HG03064 (cell line): ENCODE data around the gene HERPUD1.
"Not testable (repeated sequence)": the region's sequence is repeated elsewhere in the genome, so short reads cannot be mapped to it uniquely, and the experiment has no call there.

Source experiments
- ATAC-seq: cut with Tn5 transposase; IDR thresholded peaks from one replicate; pipeline ENCODE4 v1.9.1; 2021; ENCODE audit warnings: low read depth; ENCODE audit not compliant: unreplicated experiment

The HERPUD1 gene

GRCh38 chr16:56953006-56953405 lies 21.1 kb downstream of the HERPUD1 start:
- ATAC-seq: no peak

GRCh38 chr16:56956076-56956475 lies 24.1 kb downstream of the HERPUD1 start:
- ATAC-seq: no peak

DNA sequence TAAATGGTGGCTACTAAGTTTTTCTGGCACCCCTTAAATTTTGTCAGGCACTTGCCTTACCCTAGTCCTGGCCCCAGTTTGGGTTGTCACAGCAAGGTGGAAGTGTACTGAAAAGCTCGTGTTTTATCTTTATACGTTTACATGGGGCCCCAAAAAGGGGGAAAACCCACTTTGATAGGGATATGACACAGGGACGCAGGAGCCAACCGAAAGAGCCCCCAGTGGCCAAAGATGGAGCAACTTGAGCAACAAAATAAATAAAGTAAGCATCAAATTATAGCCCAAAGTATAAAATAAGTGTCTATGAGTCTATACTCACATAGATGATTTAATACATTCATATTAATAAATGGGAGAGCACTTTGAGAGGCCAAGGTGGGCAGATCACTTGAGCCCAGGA lies 24.8 kb downstream of the HERPUD1 start:
- no peak for ATAC-seq

- ATAC-seq: no peak
Measured at GRCh38 chr16:56960681-56961281, 28.8 kb downstream of the HERPUD1 start.

GRCh38 chr16:56961386-56961785 lies 29.4 kb downstream of the HERPUD1 start:
- ATAC-seq: no peak

GRCh38 chr16:56961851-56962281 lies 29.9 kb downstream of the HERPUD1 start, which contains the start of gene CETP:
Gene CETP (plus strand): TSS chr16:56961950. CDS start chr16:56961980, 30 bp downstream.
- no peak for ATAC-seq

DNA sequence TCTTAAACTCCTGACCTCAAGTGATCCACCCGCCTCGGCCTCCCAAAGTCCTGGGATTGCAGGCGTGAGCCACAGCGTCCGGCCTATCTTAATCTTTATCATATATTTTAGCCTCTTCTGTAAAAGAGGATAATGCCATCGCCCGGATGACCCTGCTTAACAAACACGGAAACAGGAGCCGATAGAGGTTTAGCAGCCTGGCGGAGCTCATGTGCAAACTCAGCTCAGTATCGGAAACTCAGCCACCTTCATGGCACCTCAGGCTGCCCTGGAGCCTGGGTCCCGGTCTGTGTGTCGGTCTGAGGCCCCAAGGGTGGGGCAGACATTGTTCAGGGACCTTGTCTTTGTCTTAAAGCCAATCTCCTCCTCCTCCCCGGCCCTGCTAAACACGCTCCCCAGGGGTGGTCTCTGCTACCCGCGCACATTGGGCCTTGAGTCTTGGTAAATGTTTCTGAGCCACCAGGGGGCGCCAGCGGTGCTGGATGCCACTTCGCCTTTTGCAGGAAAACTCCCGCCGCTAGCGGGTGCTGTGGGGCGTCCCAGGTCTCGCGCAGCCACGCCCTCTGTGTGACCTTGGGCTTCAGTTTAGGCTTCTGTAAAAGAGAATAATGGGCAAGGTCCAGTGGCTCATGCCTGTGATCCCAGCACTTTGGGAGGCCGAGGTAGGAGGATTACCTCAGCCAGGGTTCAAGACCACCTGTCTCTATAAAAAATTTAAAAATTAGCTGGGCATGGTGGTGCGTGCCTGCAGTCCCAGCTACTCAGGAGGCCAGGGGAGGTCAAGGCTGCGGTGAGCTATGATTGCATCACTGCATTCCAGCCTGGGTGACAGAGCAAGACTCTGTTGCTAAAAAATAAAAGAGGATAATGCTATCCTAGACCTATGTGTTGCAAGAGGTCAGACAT lies 32.6 kb downstream of the HERPUD1 start:
- no peak for ATAC-seq

- no peak for ATAC-seq
Measured at GRCh38 chr16:56965149-56966092, 33.5 kb downstream of the HERPUD1 start.

GRCh38 chr16:56966093-56966475 lies 34.1 kb downstream of the HERPUD1 start:
- no peak for ATAC-seq

DNA sequence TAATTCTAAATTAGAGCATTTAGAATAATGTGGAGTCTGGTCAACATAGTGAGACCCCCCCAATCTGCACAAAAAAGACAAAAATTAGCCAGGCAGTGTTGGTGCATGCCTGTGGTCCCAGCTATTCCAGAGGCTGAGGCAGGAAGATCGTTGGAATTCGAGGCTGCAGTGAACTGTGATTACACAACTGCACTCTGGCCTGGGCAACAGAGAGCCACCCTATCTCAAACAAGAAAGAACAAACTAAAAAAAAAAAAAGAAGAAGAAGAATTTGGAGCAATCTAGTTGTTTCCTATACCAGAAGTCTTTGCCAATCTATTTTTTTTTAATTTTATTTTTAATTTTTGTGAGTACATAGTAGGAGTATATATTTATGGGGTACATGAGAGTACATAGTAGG lies 35.8 kb downstream of the HERPUD1 start:
- no peak for ATAC-seq

DNA sequence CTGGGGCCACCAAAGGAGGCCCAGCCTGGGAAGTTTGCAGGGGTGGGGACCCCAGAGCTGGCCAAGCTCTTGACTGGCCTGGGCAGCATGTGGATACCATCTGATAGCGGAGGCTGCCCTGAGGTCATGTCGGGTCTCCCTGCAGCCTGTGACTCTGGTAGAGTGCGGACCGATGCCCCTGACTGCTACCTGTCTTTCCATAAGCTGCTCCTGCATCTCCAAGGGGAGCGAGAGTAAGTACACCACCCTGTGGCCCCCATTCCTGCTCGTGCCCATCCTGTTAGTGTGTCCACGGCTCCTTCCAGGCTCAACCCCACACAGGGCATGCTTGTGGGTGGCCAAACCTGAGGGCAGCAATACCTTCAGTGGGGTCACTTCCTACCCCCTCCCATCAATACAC lies 37.8 kb downstream of the HERPUD1 start:
- ATAC-seq: no peak

DNA sequence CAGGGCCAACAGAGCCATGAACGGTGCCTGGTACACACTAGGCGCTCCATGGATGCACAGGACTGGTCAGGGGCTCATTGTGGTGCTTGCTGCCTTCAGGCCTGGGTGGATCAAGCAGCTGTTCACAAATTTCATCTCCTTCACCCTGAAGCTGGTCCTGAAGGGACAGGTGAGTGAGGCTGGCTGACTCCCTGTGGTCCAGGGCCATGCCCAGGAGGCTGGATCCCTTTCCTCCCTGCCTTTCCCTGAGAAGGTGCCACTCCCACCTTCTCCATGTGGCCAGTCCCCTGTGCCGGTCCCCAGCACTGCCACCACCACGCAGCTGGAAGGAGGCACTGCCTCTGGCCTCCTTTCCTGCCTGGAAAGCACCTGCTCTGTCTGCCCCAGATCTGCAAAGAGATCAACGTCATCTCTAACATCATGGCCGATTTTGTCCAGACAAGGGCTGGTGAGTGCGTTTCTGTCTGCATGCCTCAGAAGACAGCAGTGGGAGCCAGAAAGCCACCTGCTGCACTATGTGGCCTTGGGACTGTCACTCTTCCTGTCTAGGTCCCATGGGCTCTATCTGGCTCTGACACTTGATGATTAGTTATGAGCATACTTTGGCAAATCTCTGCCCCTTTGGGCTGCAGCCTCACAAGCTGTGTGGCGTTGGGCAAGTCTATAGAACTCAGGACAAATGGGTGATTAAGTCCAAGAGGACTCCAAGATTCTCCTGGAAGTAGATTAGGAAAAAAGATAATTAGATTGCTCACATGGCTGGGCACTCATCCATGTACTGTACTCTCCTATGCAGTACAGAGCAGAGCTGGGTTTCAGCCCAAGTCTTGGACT lies 39.2 kb downstream of the HERPUD1 start:
- peak; percentile 70 for ATAC-seq

GRCh38 chr16:56971768-56972043 lies 39.8 kb downstream of the HERPUD1 start:
- no peak for ATAC-seq

- no peak for ATAC-seq
Measured at GRCh38 chr16:56972403-56973293, 40.7 kb downstream of the HERPUD1 start.

DNA sequence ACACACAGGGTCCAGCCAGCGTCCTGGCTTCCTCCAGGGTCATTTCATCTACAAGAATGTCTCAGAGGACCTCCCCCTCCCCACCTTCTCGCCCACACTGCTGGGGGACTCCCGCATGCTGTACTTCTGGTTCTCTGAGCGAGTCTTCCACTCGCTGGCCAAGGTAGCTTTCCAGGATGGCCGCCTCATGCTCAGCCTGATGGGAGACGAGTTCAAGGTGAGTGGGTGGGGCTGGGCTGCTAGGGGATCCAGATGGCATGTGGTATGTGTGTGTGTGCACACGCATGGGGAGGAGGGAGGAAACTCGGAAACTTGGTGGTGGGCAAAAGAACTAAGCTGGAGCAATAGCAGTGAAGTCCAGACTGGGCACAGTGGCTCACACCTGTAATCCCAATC lies 41.4 kb downstream of the HERPUD1 start:
- ATAC-seq: no peak

GRCh38 chr16:56973899-56974298 lies 42.0 kb downstream of the HERPUD1 start:
- ATAC-seq: not testable (repeated sequence)

DNA sequence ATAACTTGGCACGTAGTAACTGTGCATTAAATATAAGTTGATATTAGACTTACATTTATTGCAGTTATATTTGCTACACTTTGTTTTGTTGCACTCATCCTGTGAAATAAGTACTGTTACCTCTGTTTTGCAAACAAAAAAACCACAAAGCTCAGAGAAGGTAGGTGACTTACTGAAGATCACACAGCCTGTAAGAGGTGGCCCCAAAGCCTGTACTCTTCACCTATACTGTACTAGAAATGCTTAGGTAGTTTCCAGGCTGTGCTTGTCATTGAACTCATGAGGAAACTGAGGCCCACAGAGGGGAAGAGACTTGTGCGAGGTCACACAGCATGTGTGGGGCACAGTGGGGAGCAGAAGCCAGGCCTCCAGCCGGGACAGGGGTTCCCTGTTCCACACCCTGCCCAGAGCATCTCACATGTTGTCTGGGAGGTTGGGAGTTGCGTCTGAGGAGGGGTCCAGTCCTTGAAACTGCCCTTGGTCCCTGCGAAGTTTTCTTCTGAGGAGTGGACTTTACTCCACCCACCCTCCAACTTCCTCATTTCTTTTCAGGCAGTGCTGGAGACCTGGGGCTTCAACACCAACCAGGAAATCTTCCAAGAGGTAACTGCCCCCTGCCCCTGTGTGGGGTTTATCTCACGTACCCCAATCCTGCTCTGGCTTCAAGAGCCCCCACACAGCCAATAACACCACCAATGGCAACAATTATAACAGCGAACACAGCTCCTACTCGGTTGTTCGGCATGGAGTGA lies 42.8 kb downstream of the HERPUD1 start:
- no peak for ATAC-seq

- ATAC-seq: no peak
Measured at GRCh38 chr16:56975714-56976113, 43.8 kb downstream of the HERPUD1 start.
